Tibial nerve (tissue), 4 donors: ENCODE results near the gene AUTS2. TPM values are rescaled to one million over a fixed set of nuclear protein-coding genes. Genes with fewer than 3 reads are reported as not detected.

Source experiments
- DNase-seq, 2 donors: peaks; one replicate each; pipeline ENCODE4 v3.0.0-alpha.2; 2019; ENCODE audit warnings: low spot score in 2 of 2
- H3K27ac ChIP-seq, 4 donors: fragments of 200-600 bp; sonication (generic) in 3 of 4; one replicate each; pipeline ENCODE4 v1.5.1; 2017 to 2019; ENCODE audit warnings: mild to moderate bottlenecking in 1 of 4
- H3K27me3 ChIP-seq, 2 donors: fragments of 200-600 bp; sonication (generic) in 1 of 2; one replicate each; pipeline versions ENCODE4 v1.5.1 to v1.6.0; 2017 to 2019
- H3K36me3 ChIP-seq, 3 donors: fragments of 200-600 bp; sonication (generic); one replicate each; pipeline ENCODE4 v1.5.1; 2018 to 2019
- H3K4me1 ChIP-seq, 4 donors: fragments of 200-600 bp; sonication (generic) in 3 of 4; one replicate each; pipeline ENCODE4 v1.5.1; 2017 to 2019
- H3K4me3 ChIP-seq, 4 donors: fragments of 200-600 bp; sonication (generic) in 3 of 4; one replicate each; pipeline ENCODE4 v1.5.1; 2017 to 2019; ENCODE audit warnings: mild to moderate bottlenecking in 1 of 4, moderate library complexity in 1 of 4
- H3K9me3 ChIP-seq, 4 donors: fragments of 200-600 bp; sonication (generic) in 3 of 4; one replicate each; pipeline ENCODE4 v1.5.1; 2017 to 2019
- EP300 ChIP-seq, 2 donors: sonication (generic); formaldehyde crosslinking; IDR thresholded peaks; one replicate each; pipeline ENCODE4 v1.6.1; 2017; ENCODE audit warnings: antibody characterized with exemption in 2 of 2, mild to moderate bottlenecking in 1 of 2
- POLR2A ChIP-seq, 2 donors: fragments of 450-650 bp; IDR thresholded peaks; one replicate each; pipeline ENCODE4 v1.6.1; 2017; ENCODE audit warnings: antibody characterized with exemption in 2 of 2, mild to moderate bottlenecking in 2 of 2, moderate library complexity in 2 of 2
- WGBS, 2 donors: methylation state at CpG; one replicate each; pipeline ENCODE4 v1.1.5; 2018; 5-methylcytosine and 5-hydroxymethylcytosine counted together
- total RNA-seq, 4 donors: library from RNA; depleted of rRNA; stranded (reverse); fragments of >200 nt; gene quantifications; one replicate each; pipeline ENCODE4 v1.1.0, GENCODE V29; 2016
- TF ChIP-seq, protein P1 (sequence below), 5 experiments: fragments of 200-600 bp in 3 of 5; fragments of 450-650 bp in 2 of 5; sonication (generic) in 3 of 5; IDR thresholded peaks; one replicate each; pipeline ENCODE4 v1.5.1; 2016 to 2019; ENCODE audit warnings: antibody characterized with exemption in 5 of 5, mild to moderate bottlenecking in 3 of 5, moderate library complexity in 2 of 5

Gene AUTS2
- total RNA-seq, 4 donors from 2014 or later = 56.6 to 87.9 (median 71.6) TPM

- Histone ChIP-seq H3K4me3 (no peak overlapping the region), H3K4me1 (peaks cover 0 to 11% (median 5%) of the 10 kb centered on the region in 4 donors), H3K27ac (no peak overlapping the region), H3K27me3 (no peaks in the 10 kb centered on the region), H3K9me3 (no peaks in the 10 kb centered on the region), H3K36me3 (no peaks in the 10 kb centered on the region)
- 74 to 78% methylated on average over 7 of the region's 7 CpGs for WGBS, 2 donors
- no peak for DNase-seq
- TF ChIP-seq, protein P1, sequence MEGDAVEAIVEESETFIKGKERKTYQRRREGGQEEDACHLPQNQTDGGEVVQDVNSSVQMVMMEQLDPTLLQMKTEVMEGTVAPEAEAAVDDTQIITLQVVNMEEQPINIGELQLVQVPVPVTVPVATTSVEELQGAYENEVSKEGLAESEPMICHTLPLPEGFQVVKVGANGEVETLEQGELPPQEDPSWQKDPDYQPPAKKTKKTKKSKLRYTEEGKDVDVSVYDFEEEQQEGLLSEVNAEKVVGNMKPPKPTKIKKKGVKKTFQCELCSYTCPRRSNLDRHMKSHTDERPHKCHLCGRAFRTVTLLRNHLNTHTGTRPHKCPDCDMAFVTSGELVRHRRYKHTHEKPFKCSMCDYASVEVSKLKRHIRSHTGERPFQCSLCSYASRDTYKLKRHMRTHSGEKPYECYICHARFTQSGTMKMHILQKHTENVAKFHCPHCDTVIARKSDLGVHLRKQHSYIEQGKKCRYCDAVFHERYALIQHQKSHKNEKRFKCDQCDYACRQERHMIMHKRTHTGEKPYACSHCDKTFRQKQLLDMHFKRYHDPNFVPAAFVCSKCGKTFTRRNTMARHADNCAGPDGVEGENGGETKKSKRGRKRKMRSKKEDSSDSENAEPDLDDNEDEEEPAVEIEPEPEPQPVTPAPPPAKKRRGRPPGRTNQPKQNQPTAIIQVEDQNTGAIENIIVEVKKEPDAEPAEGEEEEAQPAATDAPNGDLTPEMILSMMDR (IDR thresholded peaks at IDR 0.05) = no peak
- TF ChIP-seq EP300 (IDR thresholded peaks at IDR 0.05) (no peak), POLR2A (IDR thresholded peaks at IDR 0.05) (no peak)
Observed at GRCh38 chr7:70071766-70072165, 473.5 kb downstream of the AUTS2 start.

- Histone ChIP-seq H3K27ac (no peak overlapping the region), H3K36me3 (no peaks in the 10 kb centered on the region), H3K27me3 (no peaks in the 10 kb centered on the region), H3K4me1 (peaks cover 0 to 11% (median 5%) of the 10 kb centered on the region in 4 donors), H3K9me3 (no peaks in the 10 kb centered on the region), H3K4me3 (no peak overlapping the region)
- TF ChIP-seq, protein P1 (IDR thresholded peaks at IDR 0.05) = no peak
- TF ChIP-seq EP300 (IDR thresholded peaks at IDR 0.05) = no peak
- TF ChIP-seq POLR2A (IDR thresholded peaks at IDR 0.05) = no peak
- DNase-seq = no peak
- 23 to 31% methylated on average over 2 of the region's 2 CpGs for WGBS, 2 donors
Observed at GRCh38 chr7:70072220-70072619, 473.9 kb downstream of the AUTS2 start.

GRCh38 chr7:70076325-70076724, 478.1 kb downstream of the AUTS2 start:
- Histone ChIP-seq H3K4me3 (no peak overlapping the region), H3K4me1 (peaks cover 0 to 11% (median 5%) of the 10 kb centered on the region in 4 donors), H3K27me3 (no peaks in the 10 kb centered on the region), H3K27ac (no peak overlapping the region), H3K9me3 (no peaks in the 10 kb centered on the region), H3K36me3 (no peaks in the 10 kb centered on the region)
- TF ChIP-seq EP300 (IDR thresholded peaks at IDR 0.05) (no peak), POLR2A (IDR thresholded peaks at IDR 0.05) (no peak)
- TF ChIP-seq, protein P1 (IDR thresholded peaks at IDR 0.05) = no peak
- WGBS, 2 donors = 78 to 90% methylated on average over 1 of the region's 1 CpG
- no peak for DNase-seq

- H3K9me3 ChIP-seq = peaks cover 0 to 11% (median 0%) of the 10 kb centered on the region in 4 donors
- no peaks in the 10 kb centered on the region for H3K36me3 ChIP-seq
- no peak overlapping the region for H3K4me3 ChIP-seq
- TF ChIP-seq POLR2A (IDR thresholded peaks at IDR 0.05) (no peak), EP300 (IDR thresholded peaks at IDR 0.05) (no peak)
- TF ChIP-seq, protein P1 (IDR thresholded peaks at IDR 0.05) = no peak
- 55 to 58% methylated on average over 5 of the region's 5 CpGs for WGBS, 2 donors
- DNase-seq = no peak
- H3K27me3 ChIP-seq = no peaks in the 10 kb centered on the region
- H3K27ac ChIP-seq = no peak overlapping the region
- no peaks in the 10 kb centered on the region for H3K4me1 ChIP-seq
Observed at GRCh38 chr7:70082099-70082611, 483.9 kb downstream of the AUTS2 start.

DNA sequence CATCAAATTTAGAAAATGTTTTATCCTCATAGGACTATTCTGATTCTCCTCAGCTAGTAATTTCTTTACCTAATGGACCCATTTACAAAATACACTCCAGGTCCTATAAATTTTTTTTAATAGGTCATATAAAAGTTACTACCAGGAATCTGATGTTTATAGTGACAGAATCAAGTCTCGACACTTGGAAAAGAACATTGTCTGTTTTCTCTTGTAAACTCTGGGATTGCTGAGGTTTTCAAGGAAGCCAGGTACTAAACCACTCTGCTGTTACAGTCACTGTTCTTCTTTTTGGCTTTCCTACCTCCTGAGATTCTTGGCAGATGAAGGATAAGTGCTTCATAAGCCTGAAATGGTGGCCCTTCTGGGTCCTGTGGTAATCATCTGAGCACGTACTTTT, 493.1 kb downstream of the AUTS2 start:
- peaks cover 0 to 28% (median 0%) of the 10 kb centered on the region in 4 donors for H3K4me1 ChIP-seq
- no peak overlapping the region for H3K4me3 ChIP-seq
- H3K27me3 ChIP-seq = no peaks in the 10 kb centered on the region
- H3K27ac ChIP-seq = no peak overlapping the region
- peaks cover 0 to 11% (median 0%) of the 10 kb centered on the region in 4 donors for H3K9me3 ChIP-seq
- WGBS, 2 donors = 95 to 98% methylated on average over 2 of the region's 2 CpGs
- no peaks in the 10 kb centered on the region for H3K36me3 ChIP-seq
- TF ChIP-seq POLR2A (IDR thresholded peaks at IDR 0.05) = no peak
- TF ChIP-seq EP300 (IDR thresholded peaks at IDR 0.05) = no peak
- TF ChIP-seq, protein P1 (IDR thresholded peaks at IDR 0.05) = no peak
- DNase-seq = no peak
